Sigmoid colon (tissue), 3 donors: ENCODE measurements around the gene HMOX2.

Experiments used
- CTCF ChIP-seq, 4 experiments: fragments of 450-650 bp in 3 of 4; fragments of 200-600 bp in 1 of 4; IDR thresholded peaks; one replicate each; pipeline ENCODE4 v1.5.1; 2016 to 2019; ENCODE audit warnings: antibody characterized with exemption in 4 of 4, mild to moderate bottlenecking in 3 of 4, moderate library complexity in 2 of 4
- POLR2A ChIP-seq, 2 donors: fragments of 450-650 bp; IDR thresholded peaks; one replicate each; pipeline ENCODE4 v1.6.1; 2016; ENCODE audit warnings: antibody characterized with exemption in 2 of 2, mild to moderate bottlenecking in 2 of 2, moderate library complexity in 2 of 2

DNA sequence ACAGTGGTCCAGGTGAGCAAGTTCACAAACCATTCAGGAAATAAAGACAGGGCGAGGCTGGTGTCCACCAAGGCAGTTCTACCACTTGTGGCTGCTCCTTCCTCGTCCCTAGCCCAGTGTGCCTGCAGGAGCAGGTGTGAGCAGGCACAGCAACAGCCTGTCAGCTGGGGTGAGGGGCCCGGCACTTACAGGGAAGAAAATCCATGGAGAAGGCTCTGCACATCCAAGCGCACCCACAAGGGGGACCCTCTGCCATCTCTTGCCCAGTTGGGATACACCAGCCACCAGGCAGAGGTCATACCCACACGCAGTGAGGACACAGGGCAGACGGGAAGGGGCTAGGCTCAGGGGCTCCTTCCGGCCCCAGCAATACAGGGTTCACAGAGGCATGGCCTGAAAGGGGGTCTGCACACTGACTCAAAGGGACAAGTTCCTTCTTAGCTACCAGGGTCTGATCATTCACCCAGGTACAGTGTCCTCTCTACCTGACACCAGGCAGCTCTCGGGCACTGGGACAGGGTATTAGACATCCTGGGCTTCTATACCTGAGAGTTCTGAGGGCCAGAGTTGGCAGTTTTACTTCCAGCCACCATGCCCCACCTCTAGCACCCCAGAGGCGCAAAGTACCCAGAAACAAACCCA is 35.4 kb downstream of the HMOX2 start:
- no peak for TF ChIP-seq POLR2A (IDR thresholded peaks at IDR 0.05)
- peak in 3 of 4 experiments; percentile 22 to 54 (median 37) for TF ChIP-seq CTCF (IDR thresholded peaks at IDR 0.05)
